ENCODE results near the gene SH2D2A. TPM values are rescaled to one million over a fixed set of nuclear protein-coding genes. Genes with fewer than 3 reads are reported as not detected.

The SH2D2A gene
- total RNA-seq, 1 donor from 2014 or later, result not detected

- H3K9me3 Mint-ChIP-seq (ENCODE audit: low read depth), result no peaks in the 10 kb centered on the region
- peaks cover 94% of the 10 kb centered on the region for H3K27me3 Mint-ChIP-seq
- no peak overlapping the region for H3K4me3 Mint-ChIP-seq (ENCODE audit: low read depth)
- TF ChIP-seq CTCF (IDR thresholded peaks at IDR 0.05; ENCODE audit: unreplicated experiment), result no peak
- no peak overlapping the region for H3K27ac Mint-ChIP-seq
- peaks cover 5% of the 10 kb centered on the region for H3K4me1 Mint-ChIP-seq (ENCODE audit: low read depth)
- DNase-seq (ENCODE audit: low spot score, unreplicated experiment), result no peak
- no peaks in the 10 kb centered on the region for H3K36me3 Mint-ChIP-seq (ENCODE audit: insufficient read depth)
Measured at GRCh38 chr1:156844638-156845037, 28.0 kb upstream of the SH2D2A start.

DNA sequence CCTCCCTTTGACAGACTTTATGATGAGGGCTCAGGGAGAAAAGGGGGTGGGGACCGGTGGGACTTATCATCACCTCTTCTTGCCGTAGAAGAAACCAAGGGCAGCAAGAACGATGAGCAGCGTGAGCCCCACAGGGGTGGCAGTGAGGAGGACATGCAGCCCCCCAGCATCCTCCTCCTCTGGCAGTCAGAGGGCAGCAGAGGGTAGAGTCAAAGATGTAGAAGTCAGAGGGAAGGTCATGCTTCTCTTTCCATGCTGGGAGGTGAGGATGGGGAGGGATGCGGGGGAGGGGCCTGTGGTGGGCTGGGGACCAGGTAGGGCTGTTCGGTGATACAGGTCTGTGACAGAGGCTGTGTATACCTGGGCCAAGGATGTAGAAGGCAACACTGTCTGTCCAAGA lies 27.5 kb upstream of the SH2D2A start:
- H3K4me1 Mint-ChIP-seq (ENCODE audit: low read depth), result peaks cover 5% of the 10 kb centered on the region
- no peaks in the 10 kb centered on the region for H3K9me3 Mint-ChIP-seq (ENCODE audit: low read depth)
- no peak for TF ChIP-seq CTCF (IDR thresholded peaks at IDR 0.05; ENCODE audit: unreplicated experiment)
- H3K36me3 Mint-ChIP-seq (ENCODE audit: insufficient read depth), result no peaks in the 10 kb centered on the region
- H3K27ac Mint-ChIP-seq, result no peak overlapping the region
- no peak for DNase-seq (ENCODE audit: low spot score, unreplicated experiment)
- H3K4me3 Mint-ChIP-seq (ENCODE audit: low read depth), result no peak overlapping the region
- H3K27me3 Mint-ChIP-seq, result peaks cover 90% of the 10 kb centered on the region

GRCh38 chr1:156842618-156843300 lies 26.1 kb upstream of the SH2D2A start:
- peaks cover 85% of the 10 kb centered on the region for H3K27me3 Mint-ChIP-seq
- H3K36me3 Mint-ChIP-seq (ENCODE audit: insufficient read depth), result no peaks in the 10 kb centered on the region
- H3K27ac Mint-ChIP-seq, result no peak overlapping the region
- H3K9me3 Mint-ChIP-seq (ENCODE audit: low read depth), result no peaks in the 10 kb centered on the region
- DNase-seq (ENCODE audit: low spot score, unreplicated experiment), result no peak
- H3K4me3 Mint-ChIP-seq (ENCODE audit: low read depth), result no peak overlapping the region
- peaks cover 2% of the 10 kb centered on the region for H3K4me1 Mint-ChIP-seq (ENCODE audit: low read depth)
- no peak for TF ChIP-seq CTCF (IDR thresholded peaks at IDR 0.05; ENCODE audit: unreplicated experiment)

DNA sequence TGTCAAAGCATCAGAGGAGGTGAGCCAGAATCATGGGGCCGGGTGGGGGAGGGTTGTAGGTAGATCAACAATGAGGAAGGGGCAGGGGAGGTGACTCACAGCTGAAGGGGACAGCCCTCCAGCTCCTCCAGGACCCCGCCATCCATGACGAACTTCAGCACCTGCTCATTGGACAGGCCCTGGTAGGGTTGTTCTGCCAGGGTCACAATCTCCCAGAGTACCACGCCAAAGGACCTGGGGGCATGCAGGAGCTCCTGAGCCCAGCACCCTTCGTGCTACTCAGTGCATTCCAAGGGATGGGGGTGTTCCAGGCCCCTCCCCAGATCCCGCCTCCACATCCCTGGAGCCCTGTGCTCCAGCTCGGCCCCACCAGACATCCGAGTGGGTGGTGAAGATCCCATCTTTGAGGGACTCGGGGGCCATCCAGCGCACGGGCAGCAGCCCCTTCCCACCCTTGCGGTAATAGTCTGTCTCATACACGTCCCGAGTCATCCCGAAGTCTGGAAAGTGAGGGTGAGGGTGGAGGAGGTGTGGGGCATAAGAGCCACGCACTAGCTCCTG lies 24.7 kb upstream of the SH2D2A start:
- Mint-ChIP-seq H3K27me3 (peaks cover 85% of the 10 kb centered on the region), H3K27ac (no peak overlapping the region), H3K36me3 (ENCODE audit: insufficient read depth) (no peaks in the 10 kb centered on the region), H3K9me3 (ENCODE audit: low read depth) (no peaks in the 10 kb centered on the region), H3K4me3 (ENCODE audit: low read depth) (no peak overlapping the region), H3K4me1 (ENCODE audit: low read depth) (peaks cover 2% of the 10 kb centered on the region)
- DNase-seq (ENCODE audit: low spot score, unreplicated experiment), result no peak
- no peak for TF ChIP-seq CTCF (IDR thresholded peaks at IDR 0.05; ENCODE audit: unreplicated experiment)

GRCh38 chr1:156840898-156841279 lies 24.2 kb upstream of the SH2D2A start:
- peaks cover 2% of the 10 kb centered on the region for H3K4me1 Mint-ChIP-seq (ENCODE audit: low read depth)
- no peak for TF ChIP-seq CTCF (IDR thresholded peaks at IDR 0.05; ENCODE audit: unreplicated experiment)

More at GRCh38 chr1:156840898-156841279, 24.2 kb upstream of the SH2D2A start:
- Mint-ChIP-seq H3K36me3 (ENCODE audit: insufficient read depth) (no peaks in the 10 kb centered on the region), H3K9me3 (ENCODE audit: low read depth) (no peaks in the 10 kb centered on the region), H3K27me3 (peaks cover 85% of the 10 kb centered on the region), H3K4me3 (ENCODE audit: low read depth) (no peak overlapping the region), H3K27ac (no peak overlapping the region)
- DNase-seq (ENCODE audit: low spot score, unreplicated experiment), result no peak

Data from progenitor cell of endocrine pancreas (in vitro differentiated cells).